GM12865 (cell line): Measurements from ENCODE around the gene MN1.

ENCODE experiments used
- DNase-seq: peaks from one replicate; pipeline ENCODE4 v3.0.0; 2010; ENCODE audit warnings: low read depth
- H3K4me3 ChIP-seq: 2 replicates; pipeline ENCODE4 v1.5.1; 2011; ENCODE audit warnings: mild to moderate bottlenecking, low read depth, low read length, control low read depth
- TF ChIP-seq, protein P1 (sequence below): IDR thresholded peaks from 2 replicates; pipeline ENCODE4 v1.5.1; 2011; ENCODE audit warnings: low read length, control low read depth, low read depth, inconsistent platforms; ENCODE audit not compliant: insufficient read depth; ENCODE audit errors: missing control alignments

Gene MN1

DNA sequence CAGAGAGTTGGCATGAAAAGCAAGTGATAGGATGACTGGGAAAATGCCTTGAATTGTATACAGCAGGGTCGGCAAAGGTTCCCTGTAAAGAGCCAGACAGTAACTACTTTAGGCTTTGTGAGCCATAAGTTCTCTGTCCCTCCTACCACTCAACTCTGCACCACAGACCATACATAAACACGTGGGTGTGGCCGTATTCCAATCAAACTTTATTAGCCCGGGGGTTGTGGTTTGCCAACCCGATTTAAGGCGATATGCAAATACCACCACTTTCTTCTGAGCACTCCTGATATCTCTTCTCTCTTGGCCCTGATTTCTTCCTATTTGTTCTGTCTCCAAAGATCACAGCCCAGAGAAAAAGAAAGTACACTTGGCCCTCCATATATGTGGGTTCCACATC is 87.5 kb downstream of the MN1 start:
- TF ChIP-seq, protein P1, sequence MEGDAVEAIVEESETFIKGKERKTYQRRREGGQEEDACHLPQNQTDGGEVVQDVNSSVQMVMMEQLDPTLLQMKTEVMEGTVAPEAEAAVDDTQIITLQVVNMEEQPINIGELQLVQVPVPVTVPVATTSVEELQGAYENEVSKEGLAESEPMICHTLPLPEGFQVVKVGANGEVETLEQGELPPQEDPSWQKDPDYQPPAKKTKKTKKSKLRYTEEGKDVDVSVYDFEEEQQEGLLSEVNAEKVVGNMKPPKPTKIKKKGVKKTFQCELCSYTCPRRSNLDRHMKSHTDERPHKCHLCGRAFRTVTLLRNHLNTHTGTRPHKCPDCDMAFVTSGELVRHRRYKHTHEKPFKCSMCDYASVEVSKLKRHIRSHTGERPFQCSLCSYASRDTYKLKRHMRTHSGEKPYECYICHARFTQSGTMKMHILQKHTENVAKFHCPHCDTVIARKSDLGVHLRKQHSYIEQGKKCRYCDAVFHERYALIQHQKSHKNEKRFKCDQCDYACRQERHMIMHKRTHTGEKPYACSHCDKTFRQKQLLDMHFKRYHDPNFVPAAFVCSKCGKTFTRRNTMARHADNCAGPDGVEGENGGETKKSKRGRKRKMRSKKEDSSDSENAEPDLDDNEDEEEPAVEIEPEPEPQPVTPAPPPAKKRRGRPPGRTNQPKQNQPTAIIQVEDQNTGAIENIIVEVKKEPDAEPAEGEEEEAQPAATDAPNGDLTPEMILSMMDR: no peak
- DNase-seq: no peak
- H3K4me3 ChIP-seq: no peak overlapping the region

DNA sequence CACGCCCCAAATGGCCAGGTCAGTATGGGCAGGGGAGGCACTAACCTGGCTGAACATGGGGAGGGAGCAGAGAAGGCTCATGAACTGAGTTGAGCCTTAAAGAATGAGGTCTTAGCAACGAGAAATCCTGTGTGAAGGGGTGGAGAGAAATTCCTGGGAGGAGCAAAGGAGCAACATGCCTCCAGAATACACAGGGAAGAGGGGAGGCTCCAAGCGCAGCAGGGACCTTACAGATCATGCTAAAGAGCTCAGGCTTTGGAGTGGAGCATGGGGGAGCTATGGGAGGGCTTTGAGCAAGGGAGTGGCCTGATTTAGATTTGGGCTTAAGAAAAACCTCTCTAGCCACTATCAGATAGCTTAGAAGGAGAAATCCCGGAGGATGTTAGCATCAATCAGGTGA is 88.1 kb downstream of the MN1 start:
- no peak for DNase-seq
- TF ChIP-seq, protein P1: no peak
- H3K4me3 ChIP-seq: no peak overlapping the region

DNA sequence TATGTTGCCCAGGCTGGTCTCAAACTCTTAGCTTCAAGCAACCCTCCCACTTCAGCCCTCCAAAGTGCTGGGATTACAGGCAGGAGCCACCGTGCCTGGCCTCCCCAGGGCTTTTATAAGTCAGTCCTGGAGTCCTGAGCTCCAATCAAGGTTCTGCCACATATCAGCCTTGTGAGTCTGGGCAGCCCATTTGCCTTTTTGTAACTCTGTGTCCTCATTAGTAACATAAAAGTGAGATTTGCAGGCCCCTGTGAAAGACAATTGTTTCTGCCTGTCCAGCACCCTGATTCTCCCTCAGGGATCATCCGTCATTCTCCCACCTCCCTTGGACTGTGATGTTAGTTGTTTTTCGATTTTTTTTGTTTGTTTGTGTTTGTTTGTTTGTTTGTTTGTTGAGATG is 89.8 kb downstream of the MN1 start:
- TF ChIP-seq, protein P1: no peak
- no peak for DNase-seq
- no peak overlapping the region for H3K4me3 ChIP-seq

DNA sequence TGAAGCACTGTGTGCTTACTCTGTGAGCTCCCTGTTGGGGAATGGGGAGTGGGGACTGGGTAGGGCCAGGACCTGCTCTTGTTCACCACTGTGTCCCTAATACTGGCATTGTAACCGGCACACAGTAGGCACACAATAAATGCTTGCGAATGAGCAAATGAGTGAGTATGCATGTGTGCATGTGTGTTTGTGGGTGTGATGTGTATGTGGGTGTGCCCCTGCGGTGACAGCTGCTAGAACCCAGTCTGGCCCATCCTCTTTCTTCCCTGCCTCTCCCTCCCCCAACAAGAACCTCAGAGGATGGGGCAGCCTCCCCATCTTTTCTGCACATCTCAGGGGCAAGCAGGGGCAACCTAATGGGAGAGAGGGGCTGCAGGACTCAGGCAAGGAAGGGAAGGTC is 90.5 kb downstream of the MN1 start:
- DNase-seq: no peak
- TF ChIP-seq, protein P1: no peak
- H3K4me3 ChIP-seq: no peak overlapping the region

DNA sequence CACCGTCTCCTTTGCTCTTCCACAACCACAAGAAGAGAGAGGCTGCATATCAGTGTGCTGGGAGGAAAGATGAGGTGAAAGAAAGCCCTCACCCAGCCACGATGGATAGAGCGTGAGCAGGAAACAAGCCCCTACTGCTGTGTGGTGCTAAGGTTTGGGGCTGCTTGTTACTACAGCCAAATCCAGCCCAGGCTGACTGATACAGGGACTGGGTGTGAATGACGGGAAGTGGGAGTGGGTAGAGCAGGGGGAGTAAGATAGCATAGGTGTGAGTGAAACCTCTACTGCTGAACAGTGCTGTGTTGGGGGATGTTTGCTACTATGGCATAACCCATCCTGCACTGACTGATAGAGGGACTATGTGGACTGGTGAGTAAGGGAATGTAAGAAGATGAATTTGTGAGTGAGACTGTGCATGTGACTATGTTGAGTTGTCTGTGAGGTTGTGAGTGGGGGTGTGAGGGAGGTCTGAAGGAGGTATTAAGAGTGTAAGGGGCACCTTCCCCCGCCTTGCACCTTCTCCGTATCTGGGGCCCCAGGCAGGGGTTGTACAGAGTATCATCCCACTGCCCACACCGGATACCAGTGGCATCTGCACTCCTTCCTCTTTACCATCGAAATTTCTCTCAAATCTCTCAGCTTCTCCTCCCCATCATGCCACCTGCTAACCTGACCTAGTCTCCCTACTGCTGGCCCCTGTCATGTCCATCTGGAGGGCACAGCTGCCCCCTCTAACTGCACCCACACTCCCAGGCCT is 91.5 kb downstream of the MN1 start:
- DNase-seq: no peak
- TF ChIP-seq, protein P1: no peak
- H3K4me3 ChIP-seq: no peak overlapping the region

DNA sequence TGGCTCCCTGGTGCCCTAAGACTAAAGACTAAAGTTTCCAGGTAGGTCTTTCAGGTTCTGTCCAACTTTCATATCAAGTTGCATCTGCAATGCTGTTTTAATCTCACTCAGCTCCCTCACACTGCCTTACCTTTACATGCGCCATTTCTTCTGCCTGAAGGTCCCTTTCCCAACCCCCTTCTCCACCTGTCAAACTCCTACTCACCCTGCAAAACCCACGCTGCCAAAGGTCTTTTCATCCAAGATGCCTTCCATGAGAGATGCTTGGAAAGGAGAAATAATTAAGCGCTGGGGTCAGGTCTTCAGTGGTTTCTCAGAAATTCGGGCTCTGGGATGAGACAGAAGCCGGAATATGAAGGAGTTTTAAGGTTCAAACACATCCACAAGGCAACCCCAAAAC is 95.1 kb downstream of the MN1 start:
- TF ChIP-seq, protein P1: no peak
- no peak for DNase-seq

More for the DNA sequence above, 95.1 kb downstream of the MN1 start:
- H3K4me3 ChIP-seq: no peak overlapping the region
